K562 (cell line): Measurements from ENCODE around the gene CCDC141. TPM values are rescaled to one million over a fixed set of nuclear protein-coding genes. Genes with fewer than 3 reads are reported as not detected.

ENCODE experiments used
- ATAC-seq: fragments of 200-7000 bp; cut with Tn5 transposase; 3 replicates; pipeline ENCODE4 v1.9.1; 2020; ENCODE audit warnings: moderate library complexity
- BruUV-seq: library from RNA; stranded (reverse); fragments of 400-500 nt; replicated peaks from 2 replicates; lab custom pipeline; 2021; lab: Mats Ljungman, UMichigan
- CTCF ChIA-PET: fragments of 300-600 bp; formaldehyde crosslinking; extraction: SDS; loops from one replicate; lab custom pipeline; 2021; ENCODE audit warnings: low intra/inter-chr PET ratio; lab: Yijun Ruan, JAX
- POLR2A ChIA-PET: fragments of 300-600, 350-650 bp; sonication (Branson Sonifier 250); formaldehyde crosslinking; extraction: SDS; loops from one replicate; lab custom pipeline; 2021; ENCODE audit warnings: antibody characterized with exemption, inconsistent platforms; lab: Yijun Ruan, JAX
- DNase-seq, 4 experiments: peaks; one replicate each; pipeline versions ENCODE4 v3.0.0 to v3.0.0-alpha.2; 2011 to 2018; ENCODE audit warnings: low spot score in 3 of 4, mixed read lengths in 3 of 4; ENCODE audit errors: extremely low read depth in 1 of 4
- FAIRE-seq: peaks from 2 replicates; lab custom pipeline; 2011; peaks lifted over from hg19 to GRCh38; lab: Jason Lieb, UNC
- H2AFZ ChIP-seq: 2 replicates; pipeline ENCODE4 v1.6.0; 2011; ENCODE audit warnings: low read depth, low read length, control low read depth, inconsistent platforms
- H3K27ac ChIP-seq: fragments of 200-600 bp; 3 replicates; pipeline ENCODE4 v1.8.0; 2011; ENCODE audit warnings: low read depth, mild to moderate bottlenecking, control low read depth, inconsistent platforms, low read length, moderate library complexity, mixed read lengths; ENCODE audit errors: extremely low read depth
- H3K27me3 ChIP-seq, 2 experiments: fragments of 300-600 bp in 1 of 2; 2 replicates in 1 of 2; 3 replicates in 1 of 2; pipeline versions ENCODE4 v1.6.0 to v1.8.0; 2011; ENCODE audit warnings: inconsistent platforms in 2 of 2, low read length in 2 of 2, mild to moderate bottlenecking in 1 of 2, mixed read lengths in 1 of 2, moderate library complexity in 1 of 2; ENCODE audit not compliant: control insufficient read depth in 2 of 2, insufficient read depth in 2 of 2
- H3K36me3 ChIP-seq: fragments of 300-600 bp; 3 replicates; pipeline ENCODE4 v1.8.0; 2011; ENCODE audit warnings: mild to moderate bottlenecking, low read length, inconsistent platforms; ENCODE audit not compliant: control insufficient read depth, insufficient read depth
- H3K4me1 ChIP-seq, 2 experiments: fragments of 200-600 bp in 1 of 2; replicated peaks in 1 of 2; 2 replicates in 1 of 2; 3 replicates in 1 of 2; pipeline versions ENCODE4 v1.5.1 to v1.8.0; 2011; ENCODE audit warnings: inconsistent platforms in 2 of 2, low read length in 2 of 2, mild to moderate bottlenecking in 1 of 2, mixed read lengths in 1 of 2, moderate library complexity in 1 of 2; ENCODE audit not compliant: control insufficient read depth in 2 of 2, insufficient read depth in 2 of 2
- H3K4me2 ChIP-seq: 2 replicates; pipeline ENCODE4 v1.6.1; 2011; ENCODE audit warnings: low read length, control low read depth, inconsistent platforms, mixed read lengths; ENCODE audit not compliant: insufficient read depth
- H3K4me3 ChIP-seq: fragments of 200-600 bp; sonication (generic), shearing (Covaris generic); 2 replicates; pipeline ENCODE4 v1.5.1; 2016; ENCODE audit warnings: control low read depth, inconsistent platforms
- H3K79me2 ChIP-seq: fragments of 200-600 bp; 3 replicates; pipeline ENCODE4 v1.8.0; 2011; ENCODE audit warnings: low read length, inconsistent platforms; ENCODE audit not compliant: control insufficient read depth, insufficient read depth
- H3K9ac ChIP-seq, 2 experiments: 2 replicates each; pipeline versions ENCODE4 v1.6.0 to v1.6.1; 2011; ENCODE audit warnings: low read depth in 2 of 2, low read length in 2 of 2, control low read depth in 1 of 2, inconsistent platforms in 1 of 2, mild to moderate bottlenecking in 1 of 2, mixed read lengths in 1 of 2; ENCODE audit not compliant: insufficient read depth in 1 of 2
- H3K9me1 ChIP-seq: one replicate; pipeline ENCODE4 v1.6.0; 2011; ENCODE audit warnings: inconsistent platforms, mild to moderate bottlenecking, low read length, moderate library complexity; ENCODE audit not compliant: control insufficient read depth, insufficient read depth
- H3K9me3 ChIP-seq: replicated peaks from 2 replicates; pipeline ENCODE4 v1.5.1; 2011; ENCODE audit warnings: low read depth, low read length, inconsistent platforms; ENCODE audit not compliant: control insufficient read depth, insufficient read depth
- H4K20me1 ChIP-seq: replicated peaks from 2 replicates; pipeline ENCODE4 v1.6.1; 2011; ENCODE audit warnings: low read length, inconsistent platforms, mixed read lengths; ENCODE audit not compliant: control insufficient read depth, insufficient read depth
- BHLHE40 ChIP-seq: IDR thresholded peaks from 2 replicates; pipeline ENCODE4 v1.6.1; 2011; ENCODE audit warnings: low read length, improper control_type of control experiment
- FOXM1 ChIP-seq, 2 experiments: fragments of 450-650 bp in 1 of 2; sonication (generic) in 1 of 2; formaldehyde crosslinking in 1 of 2; IDR thresholded peaks; 2 replicates each; pipeline versions ENCODE4 v1.6.1 to v1.9.0; 2017 to 2022; ENCODE audit warnings: low read depth in 2 of 2, mild to moderate bottlenecking in 2 of 2, missing genetic modification reagents in 1 of 2, moderate library complexity in 1 of 2
- HDAC8 ChIP-seq: fragments of 450-650 bp; IDR thresholded peaks from 2 replicates; pipeline ENCODE4 v1.6.1; 2016; ENCODE audit warnings: mild to moderate bottlenecking, missing genetic modification characterization, moderate library complexity, missing compliant biosample characterization
- MEF2D ChIP-seq: conservative IDR thresholded peaks from 2 replicates; pipeline ENCODE4 v1.6.1; 2016; ENCODE audit warnings: low read depth, missing genetic modification characterization, missing compliant biosample characterization
- NFXL1 ChIP-seq: fragments of 450-650 bp; formaldehyde crosslinking; IDR thresholded peaks from 2 replicates; pipeline ENCODE4 v1.4.0; 2021; ENCODE audit warnings: mild to moderate bottlenecking
- NR2C1 ChIP-seq, 2 experiments: fragments of 450-650 bp; IDR thresholded peaks; 2 replicates each; pipeline ENCODE4 v1.6.1; 2017; ENCODE audit warnings: mild to moderate bottlenecking in 2 of 2, antibody characterized with exemption in 1 of 2, inconsistent platforms in 1 of 2, missing compliant biosample characterization in 1 of 2, missing genetic modification characterization in 1 of 2
- PCBP1 ChIP-seq: fragments of 200-400 bp; formaldehyde crosslinking; IDR thresholded peaks from 2 replicates; pipeline ENCODE4 v1.6.1; 2018; ENCODE audit warnings: mild to moderate bottlenecking, low read depth, low read length; ENCODE audit not compliant: poor library complexity, severe bottlenecking
- PCBP2 ChIP-seq: fragments of 200-400 bp; formaldehyde crosslinking; IDR thresholded peaks from 2 replicates; pipeline ENCODE4 v1.6.1; 2018; ENCODE audit warnings: low read length, low read depth, mild to moderate bottlenecking, moderate library complexity; ENCODE audit not compliant: poor library complexity, severe bottlenecking
- RBM39 ChIP-seq: fragments of 200-400 bp; formaldehyde crosslinking; optimal IDR thresholded peaks from 2 replicates; pipeline ENCODE3; 2018; ENCODE audit warnings: low read depth, low read length
- RCOR1 ChIP-seq, 2 experiments: IDR thresholded peaks; 2 replicates each; pipeline ENCODE4 v1.6.1; 2012; ENCODE audit warnings: low read depth in 2 of 2, low read length in 2 of 2, borderline replicate concordance in 1 of 2, improper control_type of control experiment in 1 of 2
- RFX5 ChIP-seq: IDR thresholded peaks from 2 replicates; pipeline ENCODE4 v1.6.1; 2011; ENCODE audit warnings: low read depth, mild to moderate bottlenecking, improper control_type of control experiment, low read length
- RNF2 ChIP-seq: sonication (generic); IDR thresholded peaks from 2 replicates; pipeline ENCODE4 v1.6.1; 2016
- YBX1 ChIP-seq: fragments of 450-650 bp; IDR thresholded peaks from 2 replicates; pipeline ENCODE4 v1.7.1; 2016; ENCODE audit warnings: mild to moderate bottlenecking
- ZFP1 ChIP-seq: fragments of 450-650 bp; formaldehyde crosslinking; IDR thresholded peaks from 2 replicates; pipeline ENCODE4 v1.4.0; 2020; ENCODE audit warnings: mild to moderate bottlenecking, mixed read lengths
- ZFX ChIP-seq: sonication (generic); formaldehyde crosslinking; IDR thresholded peaks from 2 replicates; pipeline ENCODE4 v1.8.0; 2022; ENCODE audit warnings: mild to moderate bottlenecking, missing genetic modification reagents, moderate library complexity
- ZNF174 ChIP-seq: fragments of 250-450 bp; sonication (Bioruptor Pico); IDR thresholded peaks from 2 replicates; pipeline ENCODE4 v1.4.0; 2020; ENCODE audit warnings: mild to moderate bottlenecking
- ZNF644 ChIP-seq: fragments of 200-800 bp; sonication (Bioruptor generic); IDR thresholded peaks from 2 replicates; pipeline ENCODE4 v1.6.1; 2016; ENCODE audit warnings: low read depth, missing genetic modification characterization, missing compliant biosample characterization
- WGBS: fragments of 100-300 bp; shearing (Covaris generic); methylation state at CpG from one replicate; pipeline ENCODE4 v1.1.6; 2016; ENCODE audit warnings: low coverage, mixed read lengths; ENCODE audit not compliant: insufficient coverage; ENCODE audit errors: missing lambda C conversion rate; 5-methylcytosine and 5-hydroxymethylcytosine counted together
- in situ Hi-C: fragments of 300-500 bp; cut with MboI; formaldehyde crosslinking; loops from 4 replicates; pipeline ENCODE4 v1.15.0; 2018; ENCODE audit warnings: inconsistent platforms, mixed read lengths
- intact Hi-C: fragments of 100-400 bp; cut with micrococcal nuclease; formaldehyde crosslinking; loops from 2 replicates; pipeline ENCODE4 v1.14.2; 2022
- polyA plus RNA-seq, 8 experiments: library from polyadenylated mRNA; depleted of rRNA in 4 of 8; stranded (reverse) in 5 of 8; unstranded in 3 of 8; fragments of >200 nt; fragmentation: Nextera tagmentation in 2 of 8; fragmentation: Illumina TruSeq in 1 of 8; extraction: Ambion mirVana in 2 of 8; extraction: Trizol in 1 of 8; gene quantifications; 2 replicates each; pipeline versions ENCODE4 v1.2.1 to v1.2.3, GENCODE V29; 2011 to 2014; ENCODE audit warnings: inconsistent platforms in 1 of 8, missing spikeins in 1 of 8
- total RNA-seq, 7 experiments: library from RNA; depleted of rRNA in 6 of 7; stranded (reverse); fragments of >200 nt in 6 of 7; fragmentation: Illumina TruSeq in 2 of 7; extraction: Trizol in 2 of 7; gene quantifications; 2 replicates each; pipeline versions ENCODE4 v1.2.1 to v1.2.3, GENCODE V29; 2011 to 2021; ENCODE audit warnings: low replicate concordance in 1 of 7
- TF ChIP-seq, protein P1 (sequence below): IDR thresholded peaks from 2 replicates; pipeline ENCODE4 v1.6.1; 2012; ENCODE audit warnings: low read depth, low read length, improper control_type of control experiment, borderline replicate concordance

CCDC141 gene
- total and polyA plus RNA-seq, 9 of the 15 experiments (the other 6 are each of a cell fraction or from before 2014, with no cell fraction given), result 0.09 TPM; not detected in 8

DNA sequence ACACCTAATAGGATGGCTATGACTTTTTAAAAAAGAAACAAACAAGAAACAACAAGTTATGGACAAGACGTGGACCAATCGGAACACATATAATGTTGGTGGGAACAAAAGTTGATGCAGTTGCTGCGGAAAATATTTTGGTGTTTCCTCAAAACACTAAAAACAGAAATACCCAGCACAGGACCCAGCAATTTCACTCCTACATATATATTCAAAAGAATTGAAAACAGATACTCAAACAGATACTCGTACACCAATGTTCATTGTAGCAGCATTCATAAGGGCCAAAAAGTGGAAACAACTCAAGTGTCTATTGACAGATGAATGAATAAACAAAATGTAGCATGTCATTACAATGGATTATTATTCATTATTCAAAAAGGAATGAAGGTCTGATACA is 12.1 kb downstream of the CCDC141 start:
- Histone ChIP-seq H3K36me3 (no peaks in the 10 kb centered on the region), H2AFZ (no peak overlapping the region), H3K4me3 (no peak overlapping the region), H3K9me3 (no peaks in the 10 kb centered on the region), H3K9ac (no peak overlapping the region), H4K20me1 (no peaks in the 10 kb centered on the region), H3K4me2 (no peak overlapping the region), H3K27me3 (no peaks in the 10 kb centered on the region), H3K27ac (no peak overlapping the region), H3K9me1 (no peaks in the 10 kb centered on the region), H3K4me1 (no peaks in the 10 kb centered on the region), H3K79me2 (no peaks in the 10 kb centered on the region)
- 0% methylated on average over 4 of the region's 4 CpGs for WGBS
- TF ChIP-seq, protein P1, sequence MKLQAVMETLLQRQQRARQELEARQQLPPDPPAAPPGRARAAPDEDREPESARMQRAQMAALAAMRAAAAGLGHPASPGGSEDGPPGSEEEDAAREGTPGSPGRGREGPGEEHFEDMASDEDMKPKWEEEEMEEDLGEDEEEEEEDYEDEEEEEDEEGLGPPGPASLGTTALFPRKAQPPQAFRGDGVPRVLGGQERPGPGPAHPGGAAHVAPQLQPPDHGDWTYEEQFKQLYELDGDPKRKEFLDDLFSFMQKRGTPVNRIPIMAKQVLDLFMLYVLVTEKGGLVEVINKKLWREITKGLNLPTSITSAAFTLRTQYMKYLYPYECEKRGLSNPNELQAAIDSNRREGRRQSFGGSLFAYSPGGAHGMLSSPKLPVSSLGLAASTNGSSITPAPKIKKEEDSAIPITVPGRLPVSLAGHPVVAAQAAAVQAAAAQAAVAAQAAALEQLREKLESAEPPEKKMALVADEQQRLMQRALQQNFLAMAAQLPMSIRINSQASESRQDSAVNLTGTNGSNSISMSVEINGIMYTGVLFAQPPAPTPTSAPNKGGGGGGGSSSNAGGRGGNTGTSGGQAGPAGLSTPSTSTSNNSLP, result no peak
- TF ChIP-seq BHLHE40, result no peak
- no peak for TF ChIP-seq NR2C1 (IDR thresholded peaks at IDR 0.05)
- no peak for TF ChIP-seq NR2C1 (tag; IDR thresholded peaks at IDR 0.05)
- TF ChIP-seq ZFX (CRISPR knock-in tag), result no peak
- TF ChIP-seq YBX1, result no peak
- no peak for TF ChIP-seq NFXL1
- no peak for TF ChIP-seq FOXM1 (IDR thresholded peaks at IDR 0.05; ENCODE audit: low read depth)
- no peak for TF ChIP-seq FOXM1 (CRISPR knock-in tag; IDR thresholded peaks at IDR 0.05; ENCODE audit: low read depth)
- no peak for TF ChIP-seq PCBP2
- no peak for TF ChIP-seq RCOR1 (IDR thresholded peaks at IDR 0.05; ENCODE audit: borderline replicate concordance in 1 of 2, low read depth in 2 of 2, low read length in 2 of 2)
- no peak for TF ChIP-seq HDAC8
- no peak for TF ChIP-seq MEF2D (tag)
- no peak for TF ChIP-seq ZNF644 (tag)
- no peak for TF ChIP-seq PCBP1
- no peak for TF ChIP-seq ZFP1 (CRISPR knock-in tag)
- no peak for TF ChIP-seq ZNF174 (CRISPR knock-in tag)
- TF ChIP-seq RBM39, result no peak
- no peak for TF ChIP-seq RNF2
- no peak for TF ChIP-seq RFX5
- in situ Hi-C loops (no loop called here), intact Hi-C loops (no loop called here)
- FAIRE-seq, result no peak
- ChIA-PET CTCF (no interaction called here), POLR2A (no interaction called here)
- BruUV-seq, result no TSS peak
- DNase-seq, result no peak
- no peak for ATAC-seq
